Gastroesophageal sphincter (tissue), 3 donors: Measurements from ENCODE around the gene CDC45.

Experiments used
- CTCF ChIP-seq, 4 experiments: fragments of 200-600 bp in 2 of 4; fragments of 450-650 bp in 2 of 4; sonication (generic) in 1 of 4; IDR thresholded peaks; one replicate each; pipeline ENCODE4 v1.5.1; 2017 to 2019; ENCODE audit warnings: antibody characterized with exemption in 4 of 4, mild to moderate bottlenecking in 2 of 4, moderate library complexity in 2 of 4
- EP300 ChIP-seq: sonication (generic); formaldehyde crosslinking; IDR thresholded peaks from one replicate; pipeline ENCODE4 v1.6.1; 2017; ENCODE audit warnings: antibody characterized with exemption, mild to moderate bottlenecking
- POLR2A ChIP-seq, 2 donors: fragments of 450-650 bp; IDR thresholded peaks; one replicate each; pipeline ENCODE4 v1.6.1; 2017; ENCODE audit warnings: antibody characterized with exemption in 2 of 2, mild to moderate bottlenecking in 2 of 2, moderate library complexity in 1 of 2

GRCh38 chr22:19466848-19467752 is 12.6 kb upstream of the CDC45 start:
- TF ChIP-seq CTCF (IDR thresholded peaks at IDR 0.05) (no peak), EP300 (no peak), POLR2A (IDR thresholded peaks at IDR 0.05) (no peak)
